Stimulated activated CD8-positive, alpha-beta memory T cell treated with anti-CD3 and anti-CD28 coated beads, Interleukin-7, amount 100 ng/mL, for 24 hours (primary cell): Measurements from ENCODE around the gene MEIG1.
"Not testable (repeated sequence)": the region's sequence is repeated elsewhere in the genome, so short reads cannot be mapped to it uniquely, and the experiment has no call there.

Source experiments
- DNase-seq: peaks from one replicate; pipeline ENCODE4 v3.0.0-alpha.2; 2020; ENCODE audit warnings: low read depth

MEIG1 gene

GRCh38 chr10:14954934-14955333 is 4.3 kb upstream of the MEIG1 start:
- DNase-seq: no peak

- DNase-seq: no peak
These were observed 342 bp upstream of the MEIG1 start for GRCh38 chr10:14958872-14959220.

GRCh38 chr10:14967897-14968296 is 8.7 kb downstream of the MEIG1 start:
- no peak for DNase-seq

- DNase-seq: peak; percentile 19
These were observed 12.8 kb downstream of the MEIG1 start for GRCh38 chr10:14971867-14972448.

GRCh38 chr10:14974153-14974998 is 15.2 kb downstream of the MEIG1 start:
- DNase-seq: not testable (repeated sequence)

- DNase-seq: no peak
These were observed 16.6 kb downstream of the MEIG1 start for GRCh38 chr10:14975672-14976273.

GRCh38 chr10:14982744-14983143 is 23.6 kb downstream of the MEIG1 start:
- DNase-seq: no peak

GRCh38 chr10:14989552-14989951 is 30.4 kb downstream of the MEIG1 start:
- not testable (repeated sequence) for DNase-seq

- peak; percentile 39 for DNase-seq
These were observed 32.0 kb downstream of the MEIG1 start for GRCh38 chr10:14991035-14991749.

- DNase-seq: not testable (repeated sequence)
These were observed 33.1 kb downstream of the MEIG1 start for GRCh38 chr10:14992336-14992735.

- DNase-seq: not testable (repeated sequence)
These were observed 34.6 kb downstream of the MEIG1 start for GRCh38 chr10:14993500-14994455.

GRCh38 chr10:14995964-14996565 is 36.9 kb downstream of the MEIG1 start:
- DNase-seq: no peak

GRCh38 chr10:15013530-15013929 is 54.3 kb downstream of the MEIG1 start:
- DNase-seq: not testable (repeated sequence)

- DNase-seq: no peak
These were observed 56.3 kb downstream of the MEIG1 start for GRCh38 chr10:15015451-15015850.

- DNase-seq: not testable (repeated sequence)
These were observed 61.8 kb downstream of the MEIG1 start for GRCh38 chr10:15020966-15021365.
